Activated CD8-positive, alpha-beta memory T cell treated with anti-CD3 and anti-CD28 coated beads for 36 hours (primary cell): Measurements from ENCODE around the gene KSR2. TPM values are rescaled to one million over a fixed set of nuclear protein-coding genes. Genes with fewer than 3 reads are reported as not detected.

Source experiments
- CTCF ChIA-PET: fragments of 350-600 bp; sonication (Branson Sonifier 250); formaldehyde crosslinking; loops from one replicate; lab custom pipeline; 2021; ENCODE audit warnings: antibody characterized with exemption; lab: Charles Lee
- POLR2A ChIA-PET: fragments of 350-600 bp; sonication (Branson Sonifier 250); formaldehyde crosslinking; loops from one replicate; lab custom pipeline; 2021; ENCODE audit warnings: antibody characterized with exemption; lab: Charles Lee
- total RNA-seq, 2 experiments: library from RNA; stranded (reverse); gene quantifications; one replicate each; pipeline ENCODE4 v1.2.3, GENCODE V29; 2021

Gene KSR2
- total RNA-seq, 2 experiments from 2014 or later = 0.02 TPM; not detected in 1

- CTCF ChIA-PET = no interaction called here
- POLR2A ChIA-PET = no interaction called here
These were observed 346.0 kb downstream of the KSR2 start for GRCh38 chr12:117622741-117623140.

- POLR2A ChIA-PET = no interaction called here
- CTCF ChIA-PET = no interaction called here
These were observed 346.7 kb downstream of the KSR2 start for GRCh38 chr12:117622087-117622486.

DNA sequence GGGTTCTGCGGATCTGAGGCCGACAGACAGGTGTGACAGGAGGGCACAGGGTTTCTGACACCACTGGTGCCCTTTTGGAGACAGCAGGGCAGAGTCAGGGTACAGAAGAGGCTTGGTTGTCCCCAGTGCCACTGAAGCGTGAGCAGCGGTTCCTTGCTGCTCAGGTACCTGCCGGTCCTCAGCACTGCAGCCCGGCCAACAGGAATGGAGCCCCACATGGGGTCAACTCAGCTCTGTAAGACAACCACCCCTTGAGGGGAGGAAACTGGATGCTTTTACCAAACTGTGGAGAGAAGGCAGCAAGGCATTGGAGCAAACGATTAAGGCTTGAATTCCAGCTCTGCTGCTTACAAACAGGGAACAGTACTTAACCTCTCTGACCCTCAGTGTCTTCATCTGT is 361.0 kb downstream of the KSR2 start:
- ChIA-PET CTCF (no interaction called here), POLR2A (no interaction called here)

DNA sequence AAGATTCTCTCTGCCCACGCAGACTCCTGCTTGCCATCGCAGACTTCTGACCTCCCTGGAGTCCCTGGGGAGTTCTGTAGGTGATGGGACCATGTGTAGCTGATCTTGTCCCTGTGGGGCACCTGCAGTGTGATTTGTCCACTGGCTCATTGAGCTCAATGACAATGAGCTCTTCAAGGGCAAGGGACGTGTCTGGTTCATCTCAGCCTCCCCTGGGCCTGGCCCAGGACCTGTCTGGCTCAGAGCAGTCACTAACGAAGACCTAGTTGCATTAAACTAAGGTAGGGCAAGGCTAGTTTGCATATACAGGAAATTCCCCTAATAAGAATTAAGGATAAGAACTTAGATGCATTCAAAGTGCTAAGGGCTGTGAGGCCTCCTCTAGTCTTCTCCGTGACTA is 361.8 kb downstream of the KSR2 start:
- ChIA-PET POLR2A (no interaction called here), CTCF (no interaction called here)

DNA sequence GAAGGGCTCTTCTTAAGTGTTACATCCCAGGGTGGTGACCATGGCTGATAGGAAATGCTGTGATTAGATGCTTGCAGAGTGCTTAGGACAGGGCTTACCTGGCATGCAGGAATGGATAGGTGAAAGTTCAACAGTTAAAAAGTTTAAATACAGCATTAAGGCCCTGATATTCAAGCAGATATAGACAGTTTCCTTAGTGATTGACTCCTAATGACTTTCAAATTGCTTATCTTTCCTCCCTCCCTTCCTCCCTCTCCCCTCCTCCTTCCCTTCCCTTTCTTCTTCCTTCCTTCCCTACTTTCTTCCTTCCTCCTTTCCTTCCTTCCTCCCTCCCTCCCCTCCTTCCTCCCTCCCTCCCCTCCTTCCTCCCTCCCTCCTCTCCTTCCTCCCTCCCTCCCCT is 362.8 kb downstream of the KSR2 start:
- POLR2A ChIA-PET = no interaction called here
- CTCF ChIA-PET = no interaction called here

- POLR2A ChIA-PET = no interaction called here
- CTCF ChIA-PET = no interaction called here
These were observed 365.3 kb downstream of the KSR2 start for GRCh38 chr12:117603316-117604113.

- ChIA-PET CTCF (no interaction called here), POLR2A (no interaction called here)
These were observed 368.9 kb downstream of the KSR2 start for GRCh38 chr12:117599849-117600248.

- CTCF ChIA-PET = no interaction called here
- POLR2A ChIA-PET = no interaction called here
These were observed 371.8 kb downstream of the KSR2 start for GRCh38 chr12:117596968-117597367.

DNA sequence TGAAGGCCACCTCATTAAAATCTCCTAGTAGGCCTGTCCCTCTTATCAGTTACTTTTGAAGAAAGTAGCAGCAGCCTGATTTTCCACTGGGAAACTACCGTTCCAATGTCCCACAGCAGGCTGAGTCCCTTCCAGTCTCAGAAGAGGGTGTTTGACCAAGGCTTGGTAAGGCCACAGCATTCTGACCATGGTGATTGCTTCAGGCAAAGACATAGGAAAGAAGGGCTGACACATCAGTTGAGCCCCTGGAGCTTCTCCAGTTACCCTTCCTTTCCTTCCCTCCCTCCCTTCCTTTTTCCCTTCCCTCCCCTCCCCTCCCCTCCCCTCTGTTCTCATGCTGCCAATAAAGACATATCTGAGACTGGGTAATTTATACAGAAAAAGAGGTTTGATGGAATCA is 373.0 kb downstream of the KSR2 start:
- CTCF ChIA-PET = no interaction called here

DNA sequence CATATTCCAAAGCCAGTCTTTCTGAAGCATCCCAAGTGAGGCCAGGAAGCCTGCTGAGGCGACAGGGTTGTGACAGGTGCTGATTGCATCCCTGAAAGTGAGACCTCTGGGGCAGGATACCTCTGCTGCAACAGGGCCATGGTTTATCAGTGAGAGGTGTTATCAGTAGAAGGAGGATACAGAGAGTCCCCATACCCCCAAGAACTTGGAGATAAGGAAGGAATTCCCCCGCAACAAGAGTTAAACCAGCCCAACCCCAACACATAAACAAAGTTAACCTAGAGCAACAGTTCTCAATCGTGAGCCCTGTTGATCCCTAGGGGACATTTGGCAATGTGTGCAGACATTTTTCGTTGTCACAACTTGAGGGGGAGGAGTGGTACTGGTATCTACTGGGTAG is 374.3 kb downstream of the KSR2 start:
- POLR2A ChIA-PET = no interaction called here
- CTCF ChIA-PET = no interaction called here

More for the DNA sequence above, 373.0 kb downstream of the KSR2 start:
- POLR2A ChIA-PET = no interaction called here

DNA sequence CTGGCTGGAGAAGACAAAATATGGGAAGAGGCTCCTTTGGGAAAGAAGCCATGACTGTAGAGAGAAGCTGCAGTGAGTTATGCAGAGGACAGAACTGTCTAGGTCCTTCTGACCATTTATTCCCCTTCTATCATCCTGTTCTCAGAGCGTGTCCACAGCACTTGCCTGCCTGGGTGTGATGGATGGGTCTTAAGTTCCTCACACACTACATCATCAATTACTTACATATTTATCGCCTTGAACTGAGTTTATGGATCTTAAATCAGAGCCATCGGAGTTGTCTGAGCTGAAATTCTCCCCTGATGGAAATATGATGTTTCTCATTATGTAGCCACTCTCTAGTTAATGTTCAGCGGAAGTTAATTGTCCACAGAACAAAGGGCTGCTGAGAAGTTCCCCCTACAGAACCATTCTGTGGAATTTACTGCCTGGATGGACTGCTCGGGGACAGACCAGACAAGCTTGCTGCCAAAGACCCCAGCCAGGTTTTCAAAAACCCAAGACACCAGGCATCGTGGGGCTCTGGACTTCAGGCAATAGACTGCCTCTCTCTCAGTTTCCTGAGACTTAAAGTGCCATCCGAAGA is 374.9 kb downstream of the KSR2 start:
- ChIA-PET CTCF (no interaction called here), POLR2A (no interaction called here)

GRCh38 chr12:117592588-117593305 is 376.0 kb downstream of the KSR2 start:
- POLR2A ChIA-PET = no interaction called here
- CTCF ChIA-PET = interaction anchor here (0.6 kb wide), 1 partner anchor 1819 kb away, joined by 3 read pairs; no protein-coding TSS in a partner anchor

DNA sequence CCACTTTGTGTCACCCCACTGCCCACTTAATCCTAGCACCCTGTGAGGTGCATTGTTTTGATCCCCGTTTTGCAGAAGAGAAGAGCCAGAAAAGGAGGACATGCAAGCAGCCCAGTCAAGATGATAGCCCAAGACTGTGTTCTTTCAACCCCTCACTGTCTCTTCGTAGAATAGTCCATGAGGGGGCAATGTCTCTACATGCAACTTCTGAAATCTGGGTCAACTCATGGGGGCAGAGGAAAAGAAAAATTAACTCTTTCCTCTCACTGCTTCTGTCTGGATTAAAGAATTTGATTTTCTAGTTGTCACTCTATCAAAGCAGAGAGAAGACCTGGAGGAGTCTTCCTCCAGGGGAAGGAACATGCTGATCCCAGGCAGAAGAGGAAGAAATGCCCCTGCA is 377.8 kb downstream of the KSR2 start:
- POLR2A ChIA-PET = no interaction called here
- CTCF ChIA-PET = no interaction called here

DNA sequence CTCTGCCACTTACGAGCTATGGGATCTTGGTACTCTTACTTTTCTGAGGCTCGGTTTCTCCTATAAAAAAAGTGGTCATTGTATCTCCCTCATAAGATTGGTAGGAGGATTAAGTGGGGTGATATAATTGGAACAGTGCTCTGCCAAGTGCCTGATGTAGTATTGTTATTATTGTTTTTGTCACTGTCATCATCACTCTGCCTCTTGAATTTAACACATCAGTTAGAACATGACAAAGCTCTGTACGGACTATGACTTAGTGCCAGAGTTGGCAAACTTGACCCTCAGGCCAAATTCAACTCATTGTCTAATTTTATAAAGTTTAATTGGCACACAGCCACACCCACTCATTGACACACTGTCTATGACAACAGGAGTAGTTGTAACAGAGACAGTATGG is 378.4 kb downstream of the KSR2 start:
- CTCF ChIA-PET = interaction anchor here (2.0 kb wide), 1 partner anchor 223 kb away, joined by 7 read pairs; no protein-coding TSS in a partner anchor
- POLR2A ChIA-PET = no interaction called here

DNA sequence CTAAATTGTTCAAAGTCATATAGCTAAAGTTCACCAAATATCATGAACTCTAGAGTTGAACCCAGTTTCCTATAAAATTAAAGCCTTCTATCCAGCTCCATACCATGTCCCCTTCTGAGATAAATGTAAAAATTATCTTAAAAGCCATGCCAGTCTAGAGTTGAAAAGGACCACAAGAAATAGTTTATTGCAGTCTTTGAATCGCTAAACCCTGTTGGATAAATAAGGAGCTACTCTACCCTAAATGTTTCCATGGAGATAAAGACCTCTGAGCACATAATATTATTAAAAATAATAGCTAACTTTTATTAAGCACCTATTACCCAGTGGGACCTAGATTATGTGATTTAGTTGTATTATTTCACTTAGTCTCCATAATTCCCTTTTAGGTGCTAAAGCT is 379.8 kb downstream of the KSR2 start:
- ChIA-PET POLR2A (no interaction called here), CTCF (interaction anchor here (0.9 to 2.0 kb wide), 2 partner anchors 22 to 222 kb away, joined by 4 to 7 read pairs; no protein-coding TSS in a partner anchor)

DNA sequence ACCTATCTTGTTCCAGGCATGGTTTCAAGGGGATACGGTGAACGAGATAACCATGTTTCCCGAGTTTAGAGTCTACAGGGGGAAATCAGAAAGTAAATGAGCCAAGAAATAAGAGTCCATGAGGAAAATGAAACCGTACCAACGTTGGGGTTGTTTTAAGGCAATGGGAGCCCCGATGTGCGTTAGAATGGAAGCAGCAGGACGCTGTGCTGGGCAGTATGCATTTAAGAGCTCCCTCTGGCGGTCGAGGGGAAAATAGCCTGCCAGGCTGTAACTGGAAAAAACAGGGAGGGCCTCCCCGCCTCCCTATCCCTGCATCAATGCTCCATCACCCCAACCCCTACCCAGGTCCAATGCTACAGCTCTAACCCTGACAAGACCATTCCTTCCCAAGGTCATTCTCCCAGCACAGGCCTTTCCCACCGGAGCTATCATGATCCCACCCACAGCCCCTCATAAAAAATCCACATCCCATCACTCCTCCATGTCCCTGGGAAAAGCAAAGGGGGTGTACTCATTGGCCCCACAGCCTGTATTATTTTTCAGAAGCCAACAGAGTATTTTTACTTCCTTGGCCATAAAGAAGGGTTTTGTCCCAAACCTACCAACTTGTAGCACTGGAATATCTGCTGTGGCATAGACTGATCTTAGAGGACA is 381.0 kb downstream of the KSR2 start:
- ChIA-PET CTCF (no interaction called here), POLR2A (no interaction called here)

GRCh38 chr12:117583677-117584225 is 385.0 kb downstream of the KSR2 start:
- ChIA-PET CTCF (no interaction called here), POLR2A (no interaction called here)

DNA sequence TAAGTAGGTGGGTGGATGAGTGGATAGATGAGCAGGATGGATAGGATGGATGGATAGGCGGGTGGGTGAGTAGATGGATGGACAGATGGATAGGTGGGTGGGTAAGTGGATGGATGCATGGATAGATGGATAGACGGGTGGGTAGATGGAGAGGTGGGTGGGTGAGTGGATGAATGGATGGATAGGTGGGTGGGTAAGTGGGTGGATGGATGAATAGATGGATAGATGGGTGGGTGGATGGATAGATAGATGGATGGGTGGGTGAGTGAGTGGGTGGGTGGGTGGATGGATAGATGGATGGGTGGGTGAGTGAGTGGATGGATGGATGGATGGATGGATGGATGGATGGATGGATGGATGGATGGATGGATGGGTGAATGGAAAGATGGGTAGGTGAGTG is 385.7 kb downstream of the KSR2 start:
- POLR2A ChIA-PET = no interaction called here
- CTCF ChIA-PET = no interaction called here

DNA sequence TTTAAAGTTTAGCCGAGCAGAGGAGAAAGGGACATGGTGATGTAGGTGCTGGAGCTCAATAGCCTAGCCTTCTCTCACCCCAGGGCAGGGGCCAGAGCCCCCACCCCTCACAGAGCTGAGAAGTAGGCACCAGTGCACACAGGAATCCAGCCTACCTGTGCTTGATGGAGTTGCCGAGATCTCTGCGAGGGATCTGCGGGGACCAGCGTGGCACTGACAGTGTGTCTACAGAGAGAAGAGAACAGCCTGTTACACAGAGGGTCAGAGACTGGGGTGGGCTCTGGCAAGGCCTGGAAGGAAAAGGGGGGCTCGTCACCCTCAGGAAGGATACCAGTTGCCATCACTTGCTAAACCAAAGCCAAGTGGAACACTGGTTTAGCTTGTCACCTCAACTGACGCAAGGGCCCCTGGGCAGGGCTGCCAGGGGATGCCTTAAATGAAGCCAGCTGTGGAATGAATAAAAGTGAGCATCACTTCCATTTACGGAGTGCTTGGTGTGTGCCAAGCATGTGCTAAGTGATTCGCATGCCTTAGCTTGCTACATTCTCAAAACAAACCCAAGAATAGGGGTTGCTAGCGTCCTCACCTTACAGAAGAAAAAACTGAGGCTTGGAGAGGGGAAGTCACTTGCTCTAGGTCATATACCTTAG is 386.5 kb downstream of the KSR2 start:
- POLR2A ChIA-PET = no interaction called here
- CTCF ChIA-PET = no interaction called here
